ENCODE measurements around the gene GCK. TPM values are rescaled to one million over a fixed set of nuclear protein-coding genes. Genes with fewer than 3 reads are reported as not detected.

The GCK gene
- total RNA-seq, 4 donors from 2014 or later, result 0.25 to 1.2 TPM; not detected in 2

DNA sequence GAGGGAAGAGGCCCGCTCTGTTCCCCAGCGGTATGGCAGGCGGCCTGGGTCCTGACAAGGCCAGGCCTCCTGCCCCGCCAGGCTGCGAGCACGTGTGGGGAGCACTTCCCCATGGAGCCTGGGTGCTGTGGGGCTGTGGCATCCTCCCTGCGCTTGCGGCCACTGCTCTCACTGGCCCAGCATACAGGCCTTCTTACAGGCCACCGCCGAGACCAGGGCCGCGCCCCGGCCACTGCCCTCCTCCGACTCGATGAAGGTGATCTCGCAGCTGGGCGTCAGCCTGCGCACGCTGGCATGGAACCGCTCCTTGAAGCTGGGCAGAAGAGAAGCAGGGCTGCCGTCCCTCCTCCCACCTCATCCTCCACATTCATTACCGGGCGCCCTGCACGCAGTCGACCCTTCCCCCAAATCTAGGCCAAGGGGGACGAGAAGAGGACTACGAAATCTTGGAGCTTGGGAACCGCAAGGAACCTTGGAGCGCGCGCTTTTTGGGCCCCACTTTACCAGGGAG, 44.2 kb downstream of the GCK start:
- peak in 1 of 2 donors; percentile 82 for DNase-seq (ENCODE audit: low spot score in 2 of 2)

DNA sequence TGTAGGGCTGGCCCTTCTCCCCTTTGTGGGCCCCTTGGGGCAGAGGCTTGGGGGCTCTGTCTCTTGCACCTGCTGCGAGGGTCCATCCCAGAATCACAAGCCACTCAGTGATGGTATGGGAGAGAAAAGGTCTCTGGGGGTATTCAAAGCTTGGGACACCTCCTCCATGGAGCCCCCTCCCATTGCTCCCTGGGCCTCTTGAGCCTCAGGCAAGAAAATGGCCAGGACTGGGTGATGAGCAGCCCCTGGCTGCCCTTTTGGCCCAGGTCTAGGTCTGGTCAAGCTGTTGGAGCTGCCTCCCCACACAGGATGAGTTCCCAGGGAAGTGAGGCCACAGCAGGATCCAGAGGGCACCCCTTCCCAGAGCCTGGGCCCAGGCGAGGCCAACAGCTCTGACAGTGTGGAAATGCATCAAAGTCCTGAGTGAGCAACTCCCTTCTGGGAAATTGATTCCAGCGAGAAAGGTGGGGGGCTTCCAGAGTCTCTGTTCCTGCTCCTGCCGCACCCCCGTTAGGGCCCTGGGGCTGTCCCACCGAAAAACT, 44.7 kb downstream of the GCK start:
- peak in 1 of 2 donors; percentile 78 for DNase-seq (ENCODE audit: low spot score in 2 of 2)
- TF ChIP-seq, protein P1, sequence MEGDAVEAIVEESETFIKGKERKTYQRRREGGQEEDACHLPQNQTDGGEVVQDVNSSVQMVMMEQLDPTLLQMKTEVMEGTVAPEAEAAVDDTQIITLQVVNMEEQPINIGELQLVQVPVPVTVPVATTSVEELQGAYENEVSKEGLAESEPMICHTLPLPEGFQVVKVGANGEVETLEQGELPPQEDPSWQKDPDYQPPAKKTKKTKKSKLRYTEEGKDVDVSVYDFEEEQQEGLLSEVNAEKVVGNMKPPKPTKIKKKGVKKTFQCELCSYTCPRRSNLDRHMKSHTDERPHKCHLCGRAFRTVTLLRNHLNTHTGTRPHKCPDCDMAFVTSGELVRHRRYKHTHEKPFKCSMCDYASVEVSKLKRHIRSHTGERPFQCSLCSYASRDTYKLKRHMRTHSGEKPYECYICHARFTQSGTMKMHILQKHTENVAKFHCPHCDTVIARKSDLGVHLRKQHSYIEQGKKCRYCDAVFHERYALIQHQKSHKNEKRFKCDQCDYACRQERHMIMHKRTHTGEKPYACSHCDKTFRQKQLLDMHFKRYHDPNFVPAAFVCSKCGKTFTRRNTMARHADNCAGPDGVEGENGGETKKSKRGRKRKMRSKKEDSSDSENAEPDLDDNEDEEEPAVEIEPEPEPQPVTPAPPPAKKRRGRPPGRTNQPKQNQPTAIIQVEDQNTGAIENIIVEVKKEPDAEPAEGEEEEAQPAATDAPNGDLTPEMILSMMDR (IDR thresholded peaks at IDR 0.05), result no peak
- no peak for TF ChIP-seq POLR2A (IDR thresholded peaks at IDR 0.05)
- no peak overlapping the region for H3K4me3 ChIP-seq (ENCODE audit: low read depth, poor library complexity, severe bottlenecking)
- intact Hi-C loops (cut with DNase I; ENCODE audit: low total_unique reads), result no loop called here
- 86 to 91% methylated on average over 6 of the region's 6 CpGs for WGBS, 2 donors

More for the DNA sequence above, 44.2 kb downstream of the GCK start:
- no peak overlapping the region for H3K4me3 ChIP-seq (ENCODE audit: low read depth, poor library complexity, severe bottlenecking)
- TF ChIP-seq, protein P1 (IDR thresholded peaks at IDR 0.05), result no peak
- no peak for TF ChIP-seq POLR2A (IDR thresholded peaks at IDR 0.05)
- WGBS, 2 donors, result 79 to 81% methylated on average over 29 to 31 of the region's 31 CpGs
- intact Hi-C loops (cut with DNase I; ENCODE audit: low total_unique reads), result no loop called here

DNA sequence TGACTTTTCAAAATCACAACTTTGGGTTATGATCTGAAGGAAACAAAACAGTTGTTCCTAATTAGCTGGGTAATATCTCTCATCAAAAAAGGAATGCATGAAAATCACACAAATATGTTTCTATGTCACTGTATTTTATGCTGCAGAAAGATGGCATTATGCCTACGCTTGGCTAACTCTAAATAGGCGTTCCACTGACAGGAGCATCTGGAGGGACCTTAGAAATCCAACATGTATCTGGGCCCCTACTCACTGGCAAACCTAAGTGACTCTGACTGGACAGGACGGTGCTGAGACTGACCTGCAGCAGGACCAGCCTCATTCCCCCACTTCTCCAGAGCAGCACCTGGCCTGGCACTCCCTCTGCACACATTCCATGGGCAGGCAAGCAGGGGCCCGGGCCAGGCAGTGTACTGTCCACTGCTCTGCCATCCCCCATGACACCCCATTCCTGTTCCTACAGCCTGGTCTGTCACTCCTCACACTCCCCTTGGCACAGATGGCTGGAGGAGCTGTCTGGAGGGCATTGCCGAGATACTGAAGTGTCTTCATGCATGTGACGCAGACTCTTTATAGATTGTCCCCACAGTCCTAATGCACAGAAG, 45.5 kb downstream of the GCK start:
- H3K4me3 ChIP-seq (ENCODE audit: low read depth, poor library complexity, severe bottlenecking), result no peak overlapping the region
- TF ChIP-seq POLR2A (IDR thresholded peaks at IDR 0.05), result no peak
- TF ChIP-seq, protein P1 (IDR thresholded peaks at IDR 0.05), result no peak
- intact Hi-C loops (cut with DNase I; ENCODE audit: low total_unique reads), result no loop called here
- 68 to 74% methylated on average over 6 of the region's 6 CpGs for WGBS, 2 donors
- DNase-seq (ENCODE audit: low spot score in 2 of 2), result peak in 1 of 2 donors; percentile 60

DNA sequence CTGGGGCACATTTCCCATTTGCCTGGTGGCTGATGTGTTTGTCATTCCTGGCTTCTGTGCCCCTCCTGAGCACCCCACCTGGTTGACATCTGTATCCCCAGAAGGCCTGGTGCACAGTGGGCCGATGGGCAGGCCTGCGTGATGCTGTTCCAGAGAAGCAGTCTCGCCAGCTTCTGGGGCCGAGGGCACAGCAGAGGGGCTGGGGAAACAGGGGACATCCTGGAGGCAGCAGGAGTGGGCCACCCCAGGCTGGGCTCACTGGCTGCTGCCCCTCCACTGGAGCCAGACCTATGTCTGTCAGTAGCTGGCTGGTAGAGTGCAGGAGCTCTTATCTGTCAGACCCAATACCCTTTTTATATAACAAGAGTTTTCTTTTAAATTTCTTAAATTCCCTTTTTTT, 47.2 kb downstream of the GCK start:
- H3K4me3 ChIP-seq (ENCODE audit: low read depth, poor library complexity, severe bottlenecking), result no peak overlapping the region
- TF ChIP-seq POLR2A (IDR thresholded peaks at IDR 0.05), result no peak
- TF ChIP-seq, protein P1 (IDR thresholded peaks at IDR 0.05), result no peak
- WGBS, 2 donors, result 87 to 97% methylated on average over 4 of the region's 4 CpGs
- DNase-seq (ENCODE audit: low spot score in 2 of 2), result no peak
- intact Hi-C loops (cut with DNase I; ENCODE audit: low total_unique reads), result no loop called here

DNA sequence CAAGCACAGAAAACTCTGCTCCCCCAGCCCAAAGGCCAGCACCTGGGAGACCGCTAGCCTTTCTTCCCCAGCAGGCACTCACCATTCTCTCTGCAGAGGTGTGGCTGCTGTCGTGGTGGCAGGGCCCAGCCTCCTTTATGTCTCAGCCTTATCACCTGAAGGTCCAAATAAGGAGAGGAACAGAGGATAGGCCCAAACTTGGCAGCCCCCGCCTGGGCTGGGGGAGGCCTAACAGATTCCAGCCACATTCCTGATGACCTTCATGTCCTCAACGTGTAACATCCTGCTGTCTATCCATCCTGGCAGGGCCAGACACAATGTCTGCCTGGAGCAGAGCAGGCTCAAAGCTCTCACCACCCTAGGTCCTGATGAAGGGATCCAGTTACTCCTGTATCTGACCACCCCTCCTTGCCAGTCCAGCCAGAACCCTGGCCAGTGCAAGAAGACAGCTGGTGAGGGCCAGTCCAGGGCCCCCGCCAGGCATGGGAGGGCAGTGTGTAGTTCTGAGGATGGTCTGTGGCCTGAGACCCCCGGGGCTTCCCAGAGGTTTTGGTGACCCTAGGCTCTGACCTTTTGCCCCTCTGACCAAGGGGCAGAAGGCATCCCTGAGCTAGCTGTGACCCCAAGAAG, 47.9 kb downstream of the GCK start, which contains the start of gene MYL7:
Gene MYL7, minus strand, starts transcription at position 112 of the 630 bp plus-strand sequence. Its CDS starts 27 bp downstream, at position 85.
- WGBS, 2 donors, result 82 to 87% methylated on average over 5 to 6 of the region's 6 CpGs
- intact Hi-C loops (cut with DNase I; ENCODE audit: low total_unique reads), result no loop called here
- TF ChIP-seq, protein P1 (IDR thresholded peaks at IDR 0.05), result no peak
- no peak for TF ChIP-seq POLR2A (IDR thresholded peaks at IDR 0.05)
- H3K4me3 ChIP-seq (ENCODE audit: low read depth, poor library complexity, severe bottlenecking), result no peak within 1 kb of the TSS
- DNase-seq (ENCODE audit: low spot score in 2 of 2), result no peak
